PC-9 (cell line): ENCODE data around the gene SLC17A1. TPM values are rescaled to one million over a fixed set of nuclear protein-coding genes. Genes with fewer than 3 reads are reported as not detected.

Experiments used
- BruUV-seq: library from RNA; stranded (reverse); fragments of 400-500 nt; replicated peaks from 2 replicates; lab custom pipeline; 2021; lab: Mats Ljungman, UMichigan
- CTCF ChIA-PET: fragments of 300-600 bp; sonication (Branson Sonifier 250); formaldehyde crosslinking; loops from one replicate; lab custom pipeline; 2022; ENCODE audit warnings: antibody characterized with exemption; lab: Charles Lee
- POLR2A ChIA-PET: fragments of 300-600 bp; sonication (Branson Sonifier 250); formaldehyde crosslinking; loops from one replicate; lab custom pipeline; 2022; ENCODE audit warnings: antibody characterized with exemption; ENCODE audit not compliant: unreplicated experiment; lab: Charles Lee
- DNase-seq, 2 experiments: peaks; one replicate each; pipeline versions ENCODE4 v3.0.0 to v3.0.0-alpha.2; 2015 to 2022; ENCODE audit warnings: mixed read lengths in 1 of 2
- H2AFZ ChIP-seq: fragments of 200-600 bp; sonication (generic); 2 replicates; pipeline ENCODE4 v1.8.1; 2017; ENCODE audit warnings: antibody characterized with exemption
- H3F3A ChIP-seq: fragments of 200-600 bp; sonication (generic); 2 replicates; pipeline ENCODE4 v1.8.1; 2017; ENCODE audit warnings: antibody characterized with exemption, mild to moderate bottlenecking, low read depth; ENCODE audit not compliant: insufficient read depth
- H3K27ac ChIP-seq: fragments of 200-600 bp; sonication (generic); 2 replicates; pipeline ENCODE4 v1.6.1; 2016; ENCODE audit warnings: mixed run types
- H3K27me3 ChIP-seq: fragments of 200-600 bp; sonication (generic); 2 replicates; pipeline ENCODE4 v1.6.1; 2016; ENCODE audit warnings: low read depth, mixed run types; ENCODE audit not compliant: insufficient read depth
- H3K36me3 ChIP-seq: fragments of 200-600 bp; sonication (generic); 2 replicates; pipeline ENCODE4 v1.6.1; 2016; ENCODE audit warnings: low read depth, mixed run types
- H3K4me1 ChIP-seq: fragments of 200-600 bp; sonication (generic); replicated peaks from 2 replicates; pipeline ENCODE4 v1.6.1; 2016; ENCODE audit warnings: mixed run types; ENCODE audit not compliant: insufficient read depth
- H3K4me2 ChIP-seq: fragments of 200-600 bp; sonication (generic); 2 replicates; pipeline ENCODE4 v1.6.1; 2017; ENCODE audit warnings: mixed run types
- H3K4me3 ChIP-seq: fragments of 200-600 bp; sonication (generic); 2 replicates; pipeline ENCODE4 v1.6.1; 2016; ENCODE audit warnings: mixed run types
- H3K79me2 ChIP-seq: fragments of 200-600 bp; sonication (generic); 2 replicates; pipeline ENCODE4 v1.6.1; 2017; ENCODE audit warnings: low read depth, mixed run types
- H3K9me2 ChIP-seq: fragments of 200-600 bp; sonication (generic); 2 replicates; pipeline ENCODE4 v1.8.1; 2017; ENCODE audit warnings: mild to moderate bottlenecking; ENCODE audit not compliant: insufficient read depth
- H3K9me3 ChIP-seq: fragments of 200-600 bp; sonication (generic); 2 replicates; pipeline ENCODE4 v1.8.1; 2016; ENCODE audit warnings: low read depth; ENCODE audit not compliant: insufficient read depth
- H4K20me1 ChIP-seq: fragments of 200-600 bp; sonication (generic); 2 replicates; pipeline ENCODE4 v1.8.1; 2017; ENCODE audit not compliant: insufficient read depth
- CTCF ChIP-seq: fragments of 200-600 bp; sonication (generic); conservative IDR thresholded peaks from 2 replicates; pipeline ENCODE4 v1.6.1; 2017; ENCODE audit warnings: mixed run types, antibody characterized with exemption, mild to moderate bottlenecking, moderate library complexity
- EZH2 ChIP-seq: fragments of 200-600 bp; sonication (generic); IDR thresholded peaks from 2 replicates; pipeline ENCODE4 v1.8.0; 2017; ENCODE audit warnings: antibody characterized with exemption, low read depth
- intact Hi-C: fragments of 100-400 bp; cut with micrococcal nuclease; formaldehyde crosslinking; loops from one replicate; pipeline ENCODE4 v1.10.0; 2022; ENCODE audit not compliant: unreplicated experiment
- total RNA-seq: library from RNA; stranded (reverse); gene quantifications from 2 replicates; pipeline ENCODE4 v1.2.3, GENCODE V29; 2021

The SLC17A1 gene
- total RNA-seq, 1 experiment from 2014 or later, result not detected

GRCh38 chr6:25801436-25801835 lies 30.4 kb downstream of the SLC17A1 start:
- no peaks in the 10 kb centered on the region for H3K4me1 ChIP-seq
- H3K4me3 ChIP-seq, result no peak overlapping the region
- no peak overlapping the region for H2AFZ ChIP-seq
- H3K27me3 ChIP-seq, result no peaks in the 10 kb centered on the region
- no peaks in the 10 kb centered on the region for H3K36me3 ChIP-seq
- no peaks in the 10 kb centered on the region for H3F3A ChIP-seq
- H4K20me1 ChIP-seq, result no peaks in the 10 kb centered on the region
- TF ChIP-seq EZH2 (no peak), CTCF (no peak)
- ChIA-PET CTCF (interaction anchor here (0.8 kb wide), 1 partner anchor 1487 kb away, joined by 3 read pairs; no protein-coding TSS in a partner anchor), POLR2A (no interaction called here)
- no peak for DNase-seq
- H3K9me3 ChIP-seq, result no peaks in the 10 kb centered on the region
- intact Hi-C loops, result no loop called here
- H3K79me2 ChIP-seq, result no peaks in the 10 kb centered on the region
- BruUV-seq, result no TSS peak
- H3K27ac ChIP-seq, result no peak overlapping the region
- H3K4me2 ChIP-seq, result no peak overlapping the region
- H3K9me2 ChIP-seq, result no peaks in the 10 kb centered on the region

- CTCF ChIA-PET, result no interaction called here
- Histone ChIP-seq H3K9me3 (no peaks in the 10 kb centered on the region), H3K79me2 (no peaks in the 10 kb centered on the region), H3K9me2 (no peaks in the 10 kb centered on the region), H3K4me3 (no peak overlapping the region), H3K36me3 (no peaks in the 10 kb centered on the region), H3F3A (no peaks in the 10 kb centered on the region), H3K27ac (no peak overlapping the region), H3K4me2 (no peak overlapping the region), H3K27me3 (no peaks in the 10 kb centered on the region), H2AFZ (no peak overlapping the region), H3K4me1 (no peaks in the 10 kb centered on the region), H4K20me1 (no peaks in the 10 kb centered on the region)
- no peak for DNase-seq
- no TSS peak for BruUV-seq
- POLR2A ChIA-PET, result no interaction called here
- TF ChIP-seq EZH2 (no peak), CTCF (no peak)
- intact Hi-C loops, result no loop called here
Observed at GRCh38 chr6:25794784-25795183, 37.1 kb downstream of the SLC17A1 start.

GRCh38 chr6:25793970-25794369 lies 37.9 kb downstream of the SLC17A1 start:
- no peaks in the 10 kb centered on the region for H3F3A ChIP-seq
- POLR2A ChIA-PET, result no interaction called here
- H3K79me2 ChIP-seq, result no peaks in the 10 kb centered on the region
- BruUV-seq, result no TSS peak
- no peaks in the 10 kb centered on the region for H3K36me3 ChIP-seq
- no peaks in the 10 kb centered on the region for H3K27me3 ChIP-seq
- no peak overlapping the region for H3K4me2 ChIP-seq
- no peak for DNase-seq
- CTCF ChIA-PET, result interaction anchor here (0.6 kb wide), 1 partner anchor 948 kb away, joined by 10 read pairs; no protein-coding TSS in a partner anchor
- no peak overlapping the region for H3K27ac ChIP-seq
- no peak overlapping the region for H3K4me3 ChIP-seq
- no peaks in the 10 kb centered on the region for H3K9me3 ChIP-seq
- intact Hi-C loops, result no loop called here
- no peaks in the 10 kb centered on the region for H3K9me2 ChIP-seq
- H4K20me1 ChIP-seq, result no peaks in the 10 kb centered on the region
- no peak overlapping the region for H2AFZ ChIP-seq
- TF ChIP-seq CTCF (no peak), EZH2 (no peak)
- H3K4me1 ChIP-seq, result no peaks in the 10 kb centered on the region
